ENCODE measurements around the gene PTPRE.

PTPRE gene

GRCh38 chr10:127908106-127908958, 1.4 kb downstream of the PTPRE start:
- DNase-seq, result no peak
- TF ChIP-seq POLR2A (IDR thresholded peaks at IDR 0.05; ENCODE audit: low read length), result no peak
- TF ChIP-seq GATA1 (IDR thresholded peaks at IDR 0.05; ENCODE audit: low read depth, low read length), result no peak

- no peak for TF ChIP-seq GATA1 (IDR thresholded peaks at IDR 0.05; ENCODE audit: low read depth, low read length)
- TF ChIP-seq POLR2A (IDR thresholded peaks at IDR 0.05; ENCODE audit: low read length), result no peak
- no peak for DNase-seq
Measured at GRCh38 chr10:127908959-127909267, 2.0 kb downstream of the PTPRE start.

GRCh38 chr10:127909716-127910463, 3.0 kb downstream of the PTPRE start:
- TF ChIP-seq POLR2A (IDR thresholded peaks at IDR 0.05; ENCODE audit: low read length) (no peak), GATA1 (IDR thresholded peaks at IDR 0.05; ENCODE audit: low read depth, low read length) (no peak)
- DNase-seq, result no peak

DNA sequence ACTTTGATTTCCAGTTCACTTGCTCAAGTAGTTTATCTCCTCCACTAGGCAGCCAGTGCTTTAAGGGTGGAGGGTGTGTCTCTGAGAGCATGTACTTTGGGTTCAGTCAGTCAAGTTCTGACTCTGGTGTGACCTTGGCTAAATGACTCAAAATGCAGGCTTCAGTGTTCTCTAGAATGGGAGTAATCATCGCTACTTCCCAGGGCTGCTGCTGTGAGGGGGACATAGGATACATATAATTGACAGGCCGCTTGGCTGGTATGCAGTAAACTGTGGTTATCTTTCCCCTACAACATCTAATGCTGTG, 3.5 kb downstream of the PTPRE start:
- TF ChIP-seq POLR2A (IDR thresholded peaks at IDR 0.05; ENCODE audit: low read length) (no peak), GATA1 (IDR thresholded peaks at IDR 0.05; ENCODE audit: low read depth, low read length) (no peak)
- DNase-seq, result no peak

GRCh38 chr10:127911218-127911866, 4.4 kb downstream of the PTPRE start:
- no peak for DNase-seq
- TF ChIP-seq POLR2A (IDR thresholded peaks at IDR 0.05; ENCODE audit: low read length), result no peak
- TF ChIP-seq GATA1 (IDR thresholded peaks at IDR 0.05; ENCODE audit: low read depth, low read length), result no peak

- DNase-seq, result no peak
- TF ChIP-seq GATA1 (IDR thresholded peaks at IDR 0.05; ENCODE audit: low read depth, low read length), result no peak
- no peak for TF ChIP-seq POLR2A (IDR thresholded peaks at IDR 0.05; ENCODE audit: low read length)
Measured at GRCh38 chr10:127911867-127912257, 5.0 kb downstream of the PTPRE start.

DNA sequence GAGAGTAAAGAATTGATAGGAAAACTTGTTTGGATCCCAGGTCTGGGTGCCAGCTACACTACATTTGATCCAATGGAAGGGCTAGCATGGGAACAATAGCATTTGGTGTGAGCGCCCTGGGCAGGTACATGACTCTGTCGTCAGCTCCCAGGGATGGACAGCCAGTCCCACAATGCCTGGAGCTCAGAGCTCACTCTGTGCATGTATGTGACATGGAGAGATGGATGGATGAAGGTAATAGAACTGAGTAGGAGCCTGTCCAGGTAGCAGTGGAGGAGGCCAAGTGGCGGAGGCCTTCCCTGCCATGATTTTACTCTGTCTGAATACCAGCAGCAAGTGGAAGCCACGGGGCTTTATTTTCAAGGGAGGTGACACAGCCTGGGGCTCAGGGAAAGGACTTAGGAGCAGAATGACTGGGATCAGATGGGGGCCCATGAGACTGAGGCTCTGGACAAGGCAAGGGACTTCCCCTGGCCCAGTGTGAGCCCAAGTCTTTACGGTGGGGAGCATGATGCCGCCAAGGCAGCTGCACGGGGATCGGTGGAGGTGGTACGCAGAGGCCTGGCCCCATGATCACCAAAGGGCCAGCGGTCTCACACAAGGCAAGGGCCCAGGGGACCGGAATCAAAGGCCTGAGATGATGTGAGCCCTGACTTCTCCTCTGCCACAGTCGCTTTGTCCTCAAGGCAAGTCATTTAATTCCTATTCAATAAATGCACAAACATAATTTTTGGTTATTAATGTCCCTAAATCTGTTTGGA, 5.9 kb downstream of the PTPRE start:
- no peak for DNase-seq
- TF ChIP-seq POLR2A (IDR thresholded peaks at IDR 0.05; ENCODE audit: low read length) (no peak), GATA1 (IDR thresholded peaks at IDR 0.05; ENCODE audit: low read depth, low read length) (no peak)

GRCh38 chr10:127913368-127913759, 6.5 kb downstream of the PTPRE start:
- TF ChIP-seq POLR2A (IDR thresholded peaks at IDR 0.05; ENCODE audit: low read length), result no peak
- TF ChIP-seq GATA1 (IDR thresholded peaks at IDR 0.05; ENCODE audit: low read depth, low read length), result no peak

DNA sequence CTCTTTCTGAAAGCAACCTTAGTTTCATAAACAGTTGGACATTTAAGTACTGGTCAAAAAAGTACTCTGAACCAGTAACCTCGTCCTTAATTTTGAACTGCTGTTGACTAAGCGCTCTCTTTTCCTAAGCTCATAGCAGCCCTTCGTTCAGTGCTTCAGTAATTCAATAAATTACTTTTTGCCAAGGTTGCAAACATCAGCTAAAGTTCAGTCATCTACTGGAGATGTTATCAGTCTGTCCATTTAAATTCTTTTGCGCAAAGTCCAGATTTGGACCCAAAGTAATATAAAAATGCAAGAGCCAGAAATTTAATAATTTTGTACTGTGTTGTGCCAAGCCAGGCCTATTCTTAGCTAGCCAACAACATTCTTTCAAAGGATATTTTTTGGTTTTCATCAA, 8.4 kb downstream of the PTPRE start:
- DNase-seq, result no peak
- TF ChIP-seq GATA1 (IDR thresholded peaks at IDR 0.05; ENCODE audit: low read depth, low read length), result no peak
- no peak for TF ChIP-seq POLR2A (IDR thresholded peaks at IDR 0.05; ENCODE audit: low read length)

More at GRCh38 chr10:127913368-127913759, 6.5 kb downstream of the PTPRE start:
- no peak for DNase-seq

DNA sequence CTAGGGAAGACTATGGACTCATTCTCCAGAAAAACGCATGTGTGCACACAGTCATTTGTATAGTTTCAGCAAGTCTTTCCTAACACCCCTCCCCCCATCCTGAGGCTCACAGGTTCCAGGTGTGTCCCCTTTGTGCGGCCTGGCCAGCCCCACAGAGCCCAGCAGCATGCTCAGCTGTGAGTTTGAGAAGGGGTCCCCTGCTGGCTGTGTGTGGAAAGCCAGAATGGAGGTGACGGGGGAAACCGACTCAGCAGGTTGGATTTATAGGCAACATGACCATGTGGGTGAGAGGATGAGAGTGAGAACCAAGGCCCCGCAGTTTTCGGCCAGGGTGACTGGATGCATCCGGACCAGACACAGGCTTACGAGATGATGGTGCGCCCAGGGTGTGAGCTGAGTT, 9.9 kb downstream of the PTPRE start:
- TF ChIP-seq POLR2A (IDR thresholded peaks at IDR 0.05; ENCODE audit: low read length) (no peak), GATA1 (IDR thresholded peaks at IDR 0.05; ENCODE audit: low read depth, low read length) (no peak)
- no peak for DNase-seq

- DNase-seq, result no peak
- TF ChIP-seq GATA1 (IDR thresholded peaks at IDR 0.05; ENCODE audit: low read depth, low read length) (no peak), POLR2A (IDR thresholded peaks at IDR 0.05; ENCODE audit: low read length) (no peak)
Measured at GRCh38 chr10:127918572-127918971, 11.7 kb downstream of the PTPRE start.

DNA sequence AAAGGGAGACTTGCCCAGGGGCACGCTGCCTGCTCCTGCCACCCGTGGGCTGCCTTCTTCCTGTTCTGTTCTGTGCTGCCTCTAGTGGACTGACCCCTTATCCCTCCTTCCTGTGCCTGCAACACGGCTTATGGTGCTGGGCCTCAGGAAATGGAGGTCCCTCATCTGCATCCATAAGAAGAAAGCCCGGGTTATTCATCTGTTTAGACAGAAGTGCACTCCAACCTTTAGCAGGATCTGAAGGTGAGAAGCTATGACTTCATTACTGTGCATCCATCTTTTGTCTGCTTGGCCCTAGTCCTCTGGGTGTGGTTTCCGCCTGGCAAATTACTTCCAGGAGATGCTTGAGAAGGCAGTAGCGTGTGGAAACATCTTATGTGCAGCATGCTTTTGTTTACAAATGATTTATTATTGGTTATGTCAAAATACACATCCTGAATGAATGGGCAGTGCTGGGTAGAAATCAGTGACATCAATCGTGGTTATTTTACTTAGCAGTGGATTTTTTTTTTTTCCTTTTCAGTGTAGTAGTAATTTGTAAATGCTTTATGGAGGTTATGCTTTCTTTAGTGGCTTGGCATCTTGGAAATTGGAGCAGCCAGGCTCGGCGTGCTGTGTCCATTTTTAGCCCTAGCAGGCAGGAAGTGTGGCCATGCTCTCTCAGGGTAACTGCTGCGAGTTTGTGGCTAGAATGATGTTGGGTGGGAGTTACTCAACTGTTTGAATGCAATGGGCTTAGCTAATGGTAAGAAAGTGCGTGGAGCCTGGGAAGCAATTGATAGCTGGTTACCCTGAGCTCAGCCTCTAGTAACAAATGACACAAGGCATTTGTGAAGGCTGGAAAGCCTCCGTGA, 12.7 kb downstream of the PTPRE start:
- no peak for DNase-seq
- no peak for TF ChIP-seq GATA1 (IDR thresholded peaks at IDR 0.05; ENCODE audit: low read depth, low read length)
- TF ChIP-seq POLR2A (IDR thresholded peaks at IDR 0.05; ENCODE audit: low read length), result no peak

Data from erythroblast (primary cell).